Measurements from ENCODE around the gene LSM5.

- TF ChIP-seq EZH2 (IDR thresholded peaks at IDR 0.05) (no peak), POLR2AphosphoS5 (IDR thresholded peaks at IDR 0.05; ENCODE audit: borderline replicate concordance, low read depth, low read length) (no peak)
Measured at GRCh38 chr7:32535162-32535702, 45.1 kb upstream of the LSM5 start.

Measured in SK-N-MC (cell line).